GM18951 (cell line): ENCODE data around the gene ZC3H12A.

Experiments used
- POLR2A ChIP-seq: IDR thresholded peaks from 4 replicates; pipeline ENCODE4 v1.6.1; 2011; ENCODE audit warnings: mild to moderate bottlenecking; ENCODE audit not compliant: insufficient read length, insufficient read depth; ENCODE audit errors: extremely low read depth
- in situ Hi-C: fragments of 300-500 bp; cut with MboI; formaldehyde crosslinking; loops from one replicate; pipeline ENCODE4 v1.12.0; 2022; ENCODE audit warnings: low sequenced_read_pairs, mixed read lengths, inconsistent platforms; ENCODE audit not compliant: unreplicated experiment

The ZC3H12A gene

GRCh38 chr1:37442644-37443043, 31.7 kb upstream of the ZC3H12A start:
- in situ Hi-C loops: no loop called here
- TF ChIP-seq POLR2A: no peak

GRCh38 chr1:37446874-37447273, 27.5 kb upstream of the ZC3H12A start:
- TF ChIP-seq POLR2A: no peak
- in situ Hi-C loops: no loop called here

GRCh38 chr1:37448185-37448584, 26.2 kb upstream of the ZC3H12A start:
- TF ChIP-seq POLR2A: no peak
- in situ Hi-C loops: no loop called here

- no peak for TF ChIP-seq POLR2A
- in situ Hi-C loops: no loop called here
Measured at GRCh38 chr1:37448691-37449417, 25.5 kb upstream of the ZC3H12A start.

GRCh38 chr1:37449936-37450335, 24.4 kb upstream of the ZC3H12A start:
- in situ Hi-C loops: loop anchor here (10.0 kb wide), 1 partner anchor 225 kb away; no protein-coding TSS in a partner anchor
- TF ChIP-seq POLR2A: no peak

GRCh38 chr1:37452416-37452815, 22.0 kb upstream of the ZC3H12A start:
- no peak for TF ChIP-seq POLR2A
- in situ Hi-C loops: loop anchor here (10.0 kb wide), 1 partner anchor 222 kb away; no protein-coding TSS in a partner anchor

- TF ChIP-seq POLR2A: no peak
- in situ Hi-C loops: loop anchor here (10.0 kb wide), 1 partner anchor 221 kb away; no protein-coding TSS in a partner anchor
Measured at GRCh38 chr1:37453647-37454046, 20.7 kb upstream of the ZC3H12A start.

- in situ Hi-C loops: loop anchor here (10.0 kb wide), 1 partner anchor 219 kb away; no protein-coding TSS in a partner anchor
- TF ChIP-seq POLR2A: no peak
Measured at GRCh38 chr1:37455516-37455915, 18.9 kb upstream of the ZC3H12A start.

GRCh38 chr1:37456614-37457013, 17.8 kb upstream of the ZC3H12A start:
- in situ Hi-C loops: loop anchor here (10.0 kb wide), 1 partner anchor 218 kb away; no protein-coding TSS in a partner anchor
- no peak for TF ChIP-seq POLR2A

GRCh38 chr1:37458551-37458950, 15.8 kb upstream of the ZC3H12A start:
- TF ChIP-seq POLR2A: no peak
- in situ Hi-C loops: loop anchor here (10.0 kb wide), 1 partner anchor 216 kb away; no protein-coding TSS in a partner anchor

- no peak for TF ChIP-seq POLR2A
- in situ Hi-C loops: no loop called here
Measured at GRCh38 chr1:37461698-37462436, 12.5 kb upstream of the ZC3H12A start.

- in situ Hi-C loops: no loop called here
- no peak for TF ChIP-seq POLR2A
Measured at GRCh38 chr1:37464443-37464842, 9.9 kb upstream of the ZC3H12A start.

GRCh38 chr1:37465593-37466517, 8.5 kb upstream of the ZC3H12A start:
- no peak for TF ChIP-seq POLR2A
- in situ Hi-C loops: no loop called here
